ENCODE results near the gene CX3CR1.

GRCh38 chr3:39230453-39230852, 49.4 kb downstream of the CX3CR1 start:
- TF ChIP-seq, protein P1, sequence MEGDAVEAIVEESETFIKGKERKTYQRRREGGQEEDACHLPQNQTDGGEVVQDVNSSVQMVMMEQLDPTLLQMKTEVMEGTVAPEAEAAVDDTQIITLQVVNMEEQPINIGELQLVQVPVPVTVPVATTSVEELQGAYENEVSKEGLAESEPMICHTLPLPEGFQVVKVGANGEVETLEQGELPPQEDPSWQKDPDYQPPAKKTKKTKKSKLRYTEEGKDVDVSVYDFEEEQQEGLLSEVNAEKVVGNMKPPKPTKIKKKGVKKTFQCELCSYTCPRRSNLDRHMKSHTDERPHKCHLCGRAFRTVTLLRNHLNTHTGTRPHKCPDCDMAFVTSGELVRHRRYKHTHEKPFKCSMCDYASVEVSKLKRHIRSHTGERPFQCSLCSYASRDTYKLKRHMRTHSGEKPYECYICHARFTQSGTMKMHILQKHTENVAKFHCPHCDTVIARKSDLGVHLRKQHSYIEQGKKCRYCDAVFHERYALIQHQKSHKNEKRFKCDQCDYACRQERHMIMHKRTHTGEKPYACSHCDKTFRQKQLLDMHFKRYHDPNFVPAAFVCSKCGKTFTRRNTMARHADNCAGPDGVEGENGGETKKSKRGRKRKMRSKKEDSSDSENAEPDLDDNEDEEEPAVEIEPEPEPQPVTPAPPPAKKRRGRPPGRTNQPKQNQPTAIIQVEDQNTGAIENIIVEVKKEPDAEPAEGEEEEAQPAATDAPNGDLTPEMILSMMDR (IDR thresholded peaks at IDR 0.05; ENCODE audit: insufficient read depth, low read depth, low read length) = no peak
- no peak for TF ChIP-seq EZH2 (IDR thresholded peaks at IDR 0.05; ENCODE audit: insufficient read depth, low read length)

All from astrocyte (in vitro differentiated cells and primary cell).